Cardiac septum (tissue), 1 donor: Measurements from ENCODE around the gene FAM234B. TPM values are rescaled to one million over a fixed set of nuclear protein-coding genes. Genes with fewer than 3 reads are reported as not detected.
A peak's percentile ranks its signal among the peaks of the same experiment; 100 is the strongest.

Experiments
- DNase-seq: peaks from one replicate; pipeline ENCODE4 v3.0.0-alpha.2; 2020; ENCODE audit warnings: low spot score
- intact Hi-C: fragments of 100-400 bp; cut with DNase I; formaldehyde crosslinking; loops from one replicate; pipeline ENCODE4 v1.14.0; 2022
- long read RNA-seq: library from polyadenylated mRNA; unstranded; transcript quantifications from one replicate; pipeline ENCODE4 v2.0.0, GENCODE V29; 2021
- total RNA-seq: library from RNA; stranded (reverse); fragmentation: NEBNext Ultra II Directional; extraction: Animal tissue kit (Norgen Biotek cat#: 25700); gene quantifications from one replicate; pipeline ENCODE4 v1.2.1, GENCODE V29; 2021
- donor health status: DM: no; HTN: no; CAD: no.

Gene FAM234B
- total RNA-seq: 1.6 TPM
- long read RNA-seq, partial matches to known transcripts: 0 of 1 reads
- long read RNA-seq, other reads (novel, unspliced or antisense): 1 of 1 reads

DNA sequence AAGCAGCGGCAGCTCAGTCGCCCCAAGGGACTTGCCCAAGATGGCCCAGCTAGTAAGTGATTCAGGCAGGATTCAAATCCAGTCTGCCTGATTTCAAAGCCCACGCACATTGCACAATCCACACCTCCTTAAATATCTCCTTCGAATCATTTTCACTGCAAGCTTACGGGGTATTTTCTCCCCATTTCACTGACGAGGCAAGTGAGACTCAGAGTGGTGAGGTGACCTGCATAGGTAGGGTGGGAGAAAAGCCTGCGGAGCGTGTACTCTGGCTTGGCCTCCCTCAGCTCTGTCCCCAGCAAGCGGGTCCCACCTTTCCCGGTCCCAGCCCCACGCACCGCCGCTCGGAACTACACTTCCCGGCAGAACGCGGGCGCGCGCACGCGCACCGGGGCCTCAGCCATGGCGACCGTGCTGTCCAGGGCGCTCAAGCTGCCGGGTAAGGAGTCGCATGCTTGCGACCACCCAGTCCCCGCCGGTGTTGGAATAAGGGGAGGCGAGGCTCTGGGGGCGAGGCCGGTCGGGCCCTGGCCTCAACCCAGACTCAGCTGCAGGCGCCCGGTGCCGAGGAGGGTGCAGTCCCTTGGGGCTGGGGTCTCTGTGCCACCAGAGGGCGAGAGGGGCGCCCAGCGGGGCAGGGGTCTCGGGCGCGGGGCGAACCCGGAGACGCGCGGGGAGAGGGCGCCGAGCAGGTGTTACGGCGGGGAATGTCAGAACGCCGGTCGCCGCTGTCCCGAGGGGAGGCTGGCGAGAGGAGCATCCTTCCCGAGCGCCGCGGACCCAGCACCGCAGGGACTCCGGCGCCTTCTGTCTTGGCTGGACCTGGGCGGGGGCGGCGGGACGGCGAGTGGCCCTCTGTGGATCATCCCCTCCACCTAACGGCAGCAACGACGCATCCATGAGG lies at the start of gene FAM234B:
Gene FAM234B, plus strand, starts transcription at position 380 of the 904 bp plus-strand sequence. Its CDS starts 23 bp downstream, at position 403.
- intact Hi-C loops: no loop called here
- peak; percentile 91 for DNase-seq

DNA sequence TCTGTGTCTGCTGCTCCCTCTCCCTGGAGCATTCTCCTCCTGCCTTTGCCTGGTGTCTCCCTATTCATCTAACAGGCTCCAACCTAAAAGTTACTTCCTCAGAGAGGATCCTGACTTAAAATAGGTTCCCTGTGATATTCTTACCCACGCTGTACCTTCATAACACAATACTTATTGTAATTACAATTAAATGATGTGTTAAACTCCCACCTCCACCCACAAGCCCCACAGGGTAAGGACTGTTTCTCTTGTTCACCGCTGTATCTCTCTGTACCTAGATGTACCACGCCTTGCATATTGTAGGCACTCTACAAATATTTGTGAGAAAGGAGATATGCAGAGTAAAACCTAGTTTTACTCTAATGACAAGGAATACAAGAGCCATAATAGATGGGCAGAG lies 49.1 kb upstream of the FAM234B start:
- DNase-seq: no peak
- intact Hi-C loops: loop anchor here (10.0 kb wide), 1 partner anchor 180 kb away; the partner anchor contains the start of gene DDX47

DNA sequence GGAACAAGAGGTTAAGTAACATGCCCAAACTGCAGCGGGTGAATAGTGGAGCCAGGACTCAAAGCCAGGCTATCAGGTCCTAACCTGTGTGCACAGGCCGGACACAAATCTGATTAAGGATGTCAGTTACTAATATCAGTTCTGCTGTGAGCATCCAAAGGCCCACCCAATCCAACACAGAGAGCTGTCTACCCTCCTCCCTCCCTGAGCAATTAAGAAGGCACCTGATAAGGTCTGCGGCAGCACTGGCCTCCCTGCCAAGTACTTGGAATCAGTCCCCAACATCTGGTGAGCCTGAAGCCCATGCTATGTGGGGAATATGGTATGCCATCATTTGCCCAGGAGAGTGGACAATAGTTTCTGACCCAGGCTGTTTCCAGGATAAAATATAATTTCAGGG lies 48.0 kb upstream of the FAM234B start:
- DNase-seq: no peak
- intact Hi-C loops: loop anchor here (10.0 kb wide), 1 partner anchor 181 kb away; the partner anchor contains the start of gene DDX47

DNA sequence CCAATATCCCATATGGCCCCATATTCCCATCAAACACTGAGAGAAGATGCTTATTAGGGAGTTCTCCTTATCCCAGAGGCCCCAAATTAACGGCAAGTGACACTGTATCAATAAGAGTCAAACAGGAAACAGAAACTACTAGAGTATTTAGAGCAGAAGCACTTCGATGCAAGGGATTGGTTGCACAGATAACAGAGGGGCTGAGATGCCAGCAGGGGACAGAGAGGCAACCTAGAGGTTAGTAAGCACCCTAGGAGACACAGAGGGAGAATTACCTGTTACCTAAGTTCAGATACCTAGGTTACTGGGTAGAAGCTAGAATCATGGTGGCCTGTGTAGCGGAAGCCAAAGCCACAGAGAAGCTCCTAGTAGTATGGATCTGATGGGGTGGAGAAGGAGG lies 47.0 kb upstream of the FAM234B start:
- no peak for DNase-seq
- intact Hi-C loops: loop anchor here (10.0 kb wide), 1 partner anchor 182 kb away; the partner anchor contains the start of gene DDX47

DNA sequence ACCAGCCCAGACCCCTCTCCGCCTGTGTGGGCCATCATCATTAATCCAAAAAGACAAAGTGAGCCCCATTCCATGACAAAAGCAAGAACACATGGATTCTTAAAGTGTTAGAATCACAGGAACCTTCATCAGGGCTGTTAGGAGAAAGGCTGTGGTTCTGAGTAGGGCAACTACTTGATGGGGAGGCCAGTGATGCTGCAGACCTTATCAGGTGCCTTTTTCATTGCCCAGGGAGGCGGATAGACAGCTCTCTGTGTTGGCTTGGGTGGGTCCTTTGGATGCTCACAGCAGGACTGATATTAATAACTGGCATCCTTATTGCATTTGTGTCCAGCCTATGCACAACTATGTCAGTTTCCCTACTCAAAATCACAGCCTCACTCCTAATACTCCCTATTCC lies 46.4 kb upstream of the FAM234B start:
- intact Hi-C loops: loop anchor here (10.0 kb wide), 1 partner anchor 183 kb away; the partner anchor contains the start of gene DDX47
- no peak for DNase-seq

DNA sequence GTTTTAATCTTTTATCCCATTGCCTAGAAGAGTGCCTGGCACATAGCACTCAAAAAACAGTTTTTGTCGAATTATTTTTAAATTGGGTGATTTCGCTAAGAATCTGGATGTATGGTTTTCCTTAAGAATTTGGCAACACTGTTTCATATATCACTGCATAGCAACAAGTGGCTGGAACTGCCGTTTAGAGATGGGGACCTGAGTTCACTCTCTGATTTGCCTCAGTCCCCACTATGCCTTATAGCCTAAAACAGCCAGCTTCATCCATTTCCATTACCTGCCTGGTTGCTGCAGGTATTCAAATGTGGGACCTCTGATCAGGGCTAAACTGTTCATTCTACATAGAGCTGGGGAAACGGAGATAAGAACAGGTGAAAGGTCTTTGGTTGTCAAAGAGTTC lies 45.9 kb upstream of the FAM234B start:
- DNase-seq: no peak
- intact Hi-C loops: loop anchor here (10.0 kb wide), 1 partner anchor 183 kb away; the partner anchor contains the start of gene DDX47

GRCh38 chr12:12999271-12999958 lies 44.8 kb upstream of the FAM234B start:
- intact Hi-C loops: loop anchor here (10.0 kb wide), 1 partner anchor 185 kb away; the partner anchor contains the start of gene DDX47
- no peak for DNase-seq

- intact Hi-C loops: loop anchor here (5.0 to 10.0 kb wide), 3 partner anchors 102 to 212 kb away; partner anchors contain the start of genes DDX47 and GSG1
- peak; percentile 100 for DNase-seq
Observed at GRCh38 chr12:12999959-13000615, 44.1 kb upstream of the FAM234B start, which contains the start of gene HEBP1. Gene HEBP1 (minus strand): TSS chr12:13000265. CDS start chr12:13000114, 151 bp downstream.

- DNase-seq: no peak
- intact Hi-C loops: loop anchor here (5.0 kb wide), 2 partner anchors 102 to 212 kb away; partner anchors contain the start of gene GSG1
Observed at GRCh38 chr12:13000616-13000924, 43.6 kb upstream of the FAM234B start.

DNA sequence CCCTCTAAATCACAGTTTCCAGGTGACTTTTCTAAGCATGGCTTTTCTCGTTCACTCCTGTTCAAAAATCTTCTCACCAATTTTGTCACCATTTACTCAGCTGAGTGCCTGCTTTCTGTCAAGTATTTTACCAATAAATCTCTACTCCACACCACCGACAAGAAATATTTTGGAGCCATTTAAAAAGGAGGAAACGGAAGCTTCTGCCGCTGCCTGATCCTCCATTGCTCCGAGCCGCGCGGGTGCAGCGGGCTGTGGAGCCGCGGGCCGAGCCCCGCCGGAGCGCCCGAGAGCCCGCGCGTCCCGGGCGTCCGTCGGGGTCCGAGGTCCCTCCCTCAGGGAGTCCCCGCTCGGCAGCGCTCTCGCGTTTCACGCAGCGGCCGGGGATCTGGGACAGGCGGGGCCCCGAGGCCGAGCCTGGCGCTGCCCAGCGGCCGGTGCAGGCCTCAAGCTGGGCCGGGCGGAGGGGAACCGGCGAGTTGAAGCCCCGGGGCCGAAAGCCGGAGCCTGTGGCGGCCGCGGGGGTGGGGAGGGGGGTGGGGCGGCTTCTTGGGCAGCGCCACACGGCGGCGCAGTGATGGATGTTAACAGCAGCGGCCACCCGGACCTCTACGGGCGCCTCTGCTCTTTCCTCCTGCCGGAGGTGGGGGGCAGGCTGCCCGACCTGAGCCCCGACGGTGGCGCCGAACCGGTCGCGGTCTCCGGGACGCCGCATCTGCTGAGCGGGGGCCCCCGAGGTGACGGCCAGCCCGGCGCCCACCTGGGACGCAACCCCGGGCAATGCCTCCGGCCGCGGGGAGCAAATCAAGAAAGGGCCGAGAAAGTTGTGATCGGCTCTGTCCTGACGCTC lies 43.0 kb upstream of the FAM234B start:
- peak; percentile 79 for DNase-seq
- intact Hi-C loops: loop anchor here (5.0 kb wide), 2 partner anchors 101 to 211 kb away; partner anchors contain the start of gene GSG1

DNA sequence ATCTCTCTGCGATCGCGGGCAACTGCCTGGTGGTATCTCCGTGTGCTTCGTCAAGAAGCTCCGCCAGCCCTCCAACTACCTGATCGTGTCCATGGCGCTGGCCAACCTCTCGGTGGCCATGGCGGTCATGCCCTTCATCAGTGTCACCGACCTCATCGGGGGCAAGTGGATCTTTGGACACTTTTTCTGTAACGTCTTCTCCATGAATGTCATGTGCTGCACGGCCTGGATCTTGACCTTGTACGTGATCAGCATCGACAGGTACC lies 42.5 kb upstream of the FAM234B start:
- intact Hi-C loops: loop anchor here (5.0 kb wide), 2 partner anchors 101 to 211 kb away; partner anchors contain the start of gene GSG1
- no peak for DNase-seq

- intact Hi-C loops: loop anchor here (5.0 kb wide), 2 partner anchors 100 to 210 kb away; partner anchors contain the start of gene GSG1
Observed at GRCh38 chr12:13002301-13003097, 41.7 kb upstream of the FAM234B start.

DNA sequence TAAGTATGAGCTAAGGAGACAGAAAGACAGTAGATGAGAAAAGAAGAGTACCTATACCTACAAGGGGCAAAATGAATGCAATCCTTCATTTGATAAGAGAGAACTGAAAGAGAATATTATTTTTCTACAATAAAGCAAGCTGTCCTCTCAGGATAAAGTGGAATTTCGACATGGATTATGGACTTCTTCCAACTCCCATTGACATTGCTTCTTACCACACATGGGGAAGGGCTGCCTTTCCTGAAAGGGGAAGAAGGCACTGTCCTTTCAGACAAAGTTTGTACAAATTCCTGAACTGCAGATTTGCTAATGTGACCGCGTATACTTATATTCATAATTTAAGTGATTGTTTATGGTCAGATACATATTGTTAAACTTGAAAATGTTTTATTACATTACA lies 39.8 kb upstream of the FAM234B start:
- DNase-seq: no peak
- intact Hi-C loops: loop anchor here (5.0 kb wide), 2 partner anchors 98 to 208 kb away; partner anchors contain the start of gene GSG1

More at GRCh38 chr12:13002301-13003097, 41.7 kb upstream of the FAM234B start:
- no peak for DNase-seq

- DNase-seq: no peak
- intact Hi-C loops: loop anchor here (5.0 kb wide), 2 partner anchors 97 to 207 kb away; partner anchors contain the start of gene GSG1
Observed at GRCh38 chr12:13004986-13005385, 39.2 kb upstream of the FAM234B start.

DNA sequence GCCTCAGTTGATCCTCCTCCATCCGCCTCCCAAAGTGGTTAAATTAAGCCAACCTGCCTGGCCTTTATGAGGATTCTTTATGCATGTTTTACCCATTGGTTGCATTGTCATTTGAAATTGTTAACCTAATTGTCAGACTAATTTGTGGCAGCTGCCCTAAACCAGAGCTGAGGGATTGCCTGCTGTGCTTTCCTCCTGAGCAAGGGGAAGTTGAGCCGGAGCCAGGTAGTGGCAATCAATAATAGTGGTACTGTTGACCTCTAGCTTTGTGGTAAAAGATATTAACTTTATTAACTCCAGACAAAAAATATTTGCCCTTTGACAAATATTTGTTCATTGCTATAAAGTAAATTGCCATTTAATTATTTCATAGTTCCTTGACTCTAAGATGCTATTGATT lies 38.5 kb upstream of the FAM234B start:
- no peak for DNase-seq
- intact Hi-C loops: no loop called here

DNA sequence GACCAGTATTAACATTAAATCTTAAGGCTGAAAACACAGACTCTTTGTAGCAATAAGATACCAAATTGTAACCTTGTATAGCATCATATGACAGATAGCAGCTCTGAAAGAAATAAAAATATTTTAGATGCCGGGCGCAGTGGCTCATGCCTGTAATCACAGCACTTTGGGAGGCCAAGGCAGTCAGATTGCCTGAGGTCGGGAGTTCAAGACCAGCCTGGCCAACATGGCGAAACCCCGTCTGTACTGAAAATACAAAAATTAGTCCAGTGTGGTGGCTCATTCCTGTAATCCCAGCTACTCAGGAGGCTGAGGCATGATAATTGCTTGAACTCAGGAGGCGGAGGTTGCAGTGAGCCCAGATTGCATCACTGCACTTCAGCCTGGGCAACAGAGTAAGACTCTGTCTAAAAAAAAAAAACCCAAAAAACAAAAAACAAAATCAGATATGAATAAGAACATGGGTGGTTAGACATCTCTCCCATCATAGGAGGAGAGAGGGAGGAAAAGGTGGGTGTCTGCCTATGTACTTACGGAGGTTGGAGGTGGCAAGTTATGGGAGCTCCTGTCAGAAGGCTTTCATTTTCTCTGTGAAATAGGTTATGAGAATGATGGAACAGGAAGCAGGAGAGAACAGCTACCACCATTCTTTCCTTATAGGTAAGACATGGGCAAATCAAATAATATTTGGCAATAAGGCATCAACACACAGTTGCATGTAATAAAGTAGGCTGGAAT lies 36.5 kb upstream of the FAM234B start:
- DNase-seq: no peak
- intact Hi-C loops: no loop called here
